K562 (cell line): Measurements from ENCODE around the gene BNIP1. TPM values are rescaled to one million over a fixed set of nuclear protein-coding genes. Genes with fewer than 3 reads are reported as not detected.

Source experiments
- ATAC-seq: fragments of 200-7000 bp; cut with Tn5 transposase; 3 replicates; pipeline ENCODE4 v1.9.1; 2020; ENCODE audit warnings: moderate library complexity
- BruUV-seq: library from RNA; stranded (reverse); fragments of 400-500 nt; replicated peaks from 2 replicates; lab custom pipeline; 2021; lab: Mats Ljungman, UMichigan
- CTCF ChIA-PET: fragments of 300-600 bp; formaldehyde crosslinking; extraction: SDS; loops from one replicate; lab custom pipeline; 2021; ENCODE audit warnings: low intra/inter-chr PET ratio; lab: Yijun Ruan, JAX
- POLR2A ChIA-PET: fragments of 300-600, 350-650 bp; sonication (Branson Sonifier 250); formaldehyde crosslinking; extraction: SDS; loops from one replicate; lab custom pipeline; 2021; ENCODE audit warnings: antibody characterized with exemption, inconsistent platforms; lab: Yijun Ruan, JAX
- DNase-seq, 4 experiments: peaks; one replicate each; pipeline versions ENCODE4 v3.0.0 to v3.0.0-alpha.2; 2011 to 2018; ENCODE audit warnings: low spot score in 3 of 4, mixed read lengths in 3 of 4; ENCODE audit errors: extremely low read depth in 1 of 4
- FAIRE-seq: peaks from 2 replicates; lab custom pipeline; 2011; peaks lifted over from hg19 to GRCh38; lab: Jason Lieb, UNC
- H2AFZ ChIP-seq: 2 replicates; pipeline ENCODE4 v1.6.0; 2011; ENCODE audit warnings: low read depth, low read length, control low read depth, inconsistent platforms
- H3K27ac ChIP-seq: fragments of 200-600 bp; 3 replicates; pipeline ENCODE4 v1.8.0; 2011; ENCODE audit warnings: low read depth, mild to moderate bottlenecking, control low read depth, inconsistent platforms, low read length, moderate library complexity, mixed read lengths; ENCODE audit errors: extremely low read depth
- H3K27me3 ChIP-seq, 2 experiments: fragments of 300-600 bp in 1 of 2; 2 replicates in 1 of 2; 3 replicates in 1 of 2; pipeline versions ENCODE4 v1.6.0 to v1.8.0; 2011; ENCODE audit warnings: inconsistent platforms in 2 of 2, low read length in 2 of 2, mild to moderate bottlenecking in 1 of 2, mixed read lengths in 1 of 2, moderate library complexity in 1 of 2; ENCODE audit not compliant: control insufficient read depth in 2 of 2, insufficient read depth in 2 of 2
- H3K36me3 ChIP-seq: fragments of 300-600 bp; 3 replicates; pipeline ENCODE4 v1.8.0; 2011; ENCODE audit warnings: mild to moderate bottlenecking, low read length, inconsistent platforms; ENCODE audit not compliant: control insufficient read depth, insufficient read depth
- H3K4me1 ChIP-seq, 2 experiments: fragments of 200-600 bp in 1 of 2; replicated peaks in 1 of 2; 2 replicates in 1 of 2; 3 replicates in 1 of 2; pipeline versions ENCODE4 v1.5.1 to v1.8.0; 2011; ENCODE audit warnings: inconsistent platforms in 2 of 2, low read length in 2 of 2, mild to moderate bottlenecking in 1 of 2, mixed read lengths in 1 of 2, moderate library complexity in 1 of 2; ENCODE audit not compliant: control insufficient read depth in 2 of 2, insufficient read depth in 2 of 2
- H3K4me2 ChIP-seq: 2 replicates; pipeline ENCODE4 v1.6.1; 2011; ENCODE audit warnings: low read length, control low read depth, inconsistent platforms, mixed read lengths; ENCODE audit not compliant: insufficient read depth
- H3K4me3 ChIP-seq: fragments of 200-600 bp; sonication (generic), shearing (Covaris generic); 2 replicates; pipeline ENCODE4 v1.5.1; 2016; ENCODE audit warnings: control low read depth, inconsistent platforms
- H3K79me2 ChIP-seq: fragments of 200-600 bp; 3 replicates; pipeline ENCODE4 v1.8.0; 2011; ENCODE audit warnings: low read length, inconsistent platforms; ENCODE audit not compliant: control insufficient read depth, insufficient read depth
- H3K9ac ChIP-seq, 2 experiments: 2 replicates each; pipeline versions ENCODE4 v1.6.0 to v1.6.1; 2011; ENCODE audit warnings: low read depth in 2 of 2, low read length in 2 of 2, control low read depth in 1 of 2, inconsistent platforms in 1 of 2, mild to moderate bottlenecking in 1 of 2, mixed read lengths in 1 of 2; ENCODE audit not compliant: insufficient read depth in 1 of 2
- H3K9me1 ChIP-seq: one replicate; pipeline ENCODE4 v1.6.0; 2011; ENCODE audit warnings: inconsistent platforms, mild to moderate bottlenecking, low read length, moderate library complexity; ENCODE audit not compliant: control insufficient read depth, insufficient read depth
- H3K9me3 ChIP-seq: replicated peaks from 2 replicates; pipeline ENCODE4 v1.5.1; 2011; ENCODE audit warnings: low read depth, low read length, inconsistent platforms; ENCODE audit not compliant: control insufficient read depth, insufficient read depth
- H4K20me1 ChIP-seq: replicated peaks from 2 replicates; pipeline ENCODE4 v1.6.1; 2011; ENCODE audit warnings: low read length, inconsistent platforms, mixed read lengths; ENCODE audit not compliant: control insufficient read depth, insufficient read depth
- CEBPG ChIP-seq, 3 experiments: fragments of 200-800 bp in 1 of 3; sonication (Bioruptor generic) in 1 of 3; sonication (generic) in 1 of 3; formaldehyde crosslinking in 1 of 3; IDR thresholded peaks in 2 of 3; conservative IDR thresholded peaks in 1 of 3; 2 replicates each; pipeline versions ENCODE4 v1.6.1 to v1.8.0; 2016 to 2022; ENCODE audit warnings: missing compliant biosample characterization in 2 of 3, missing genetic modification characterization in 2 of 3, mild to moderate bottlenecking in 1 of 3, missing genetic modification reagents in 1 of 3
- ESRRA ChIP-seq: fragments of 450-650 bp; IDR thresholded peaks from 2 replicates; pipeline ENCODE4 v1.6.1; 2014; ENCODE audit warnings: low read depth, mild to moderate bottlenecking, moderate library complexity, borderline replicate concordance
- KAT2B ChIP-seq: IDR thresholded peaks from one replicate; pipeline ENCODE4 v1.6.1; 2012; ENCODE audit warnings: low read depth, mild to moderate bottlenecking, control low read depth, inconsistent platforms, low read length, moderate library complexity
- NBN ChIP-seq: fragments of 450-650 bp; IDR thresholded peaks from 2 replicates; pipeline ENCODE4 v1.6.1; 2016; ENCODE audit warnings: low read depth, mild to moderate bottlenecking
- RAD51 ChIP-seq: fragments of 450-650 bp; IDR thresholded peaks from 2 replicates; pipeline ENCODE4 v1.7.1; 2016; ENCODE audit warnings: low read depth, mild to moderate bottlenecking, borderline replicate concordance
- RBM17 ChIP-seq: fragments of 200-400 bp; formaldehyde crosslinking; IDR thresholded peaks from 2 replicates; pipeline ENCODE4 v1.6.1; 2017; ENCODE audit warnings: low read depth, mild to moderate bottlenecking, low read length, borderline replicate concordance
- YBX1 ChIP-seq: fragments of 450-650 bp; IDR thresholded peaks from 2 replicates; pipeline ENCODE4 v1.7.1; 2016; ENCODE audit warnings: mild to moderate bottlenecking
- ZHX1 ChIP-seq: fragments of 150-350 bp; conservative IDR thresholded peaks from 2 replicates; pipeline ENCODE4 v1.6.1; 2014; ENCODE audit warnings: low read length
- ZNF12 ChIP-seq: sonication (generic); formaldehyde crosslinking; IDR thresholded peaks from 2 replicates; pipeline ENCODE4 v1.4.0; 2020; ENCODE audit warnings: mild to moderate bottlenecking, missing genetic modification reagents
- ZNF764 ChIP-seq: fragments of 250-450 bp; sonication (Bioruptor Pico); IDR thresholded peaks from 2 replicates; pipeline ENCODE4 v1.4.0; 2020; ENCODE audit warnings: low read depth, mild to moderate bottlenecking, moderate library complexity
- in situ Hi-C: fragments of 300-500 bp; cut with MboI; formaldehyde crosslinking; loops from 4 replicates; pipeline ENCODE4 v1.15.0; 2018; ENCODE audit warnings: inconsistent platforms, mixed read lengths
- intact Hi-C: fragments of 100-400 bp; cut with micrococcal nuclease; formaldehyde crosslinking; loops from 2 replicates; pipeline ENCODE4 v1.14.2; 2022
- polyA plus RNA-seq, 8 experiments: library from polyadenylated mRNA; depleted of rRNA in 4 of 8; stranded (reverse) in 5 of 8; unstranded in 3 of 8; fragments of >200 nt; fragmentation: Nextera tagmentation in 2 of 8; fragmentation: Illumina TruSeq in 1 of 8; extraction: Ambion mirVana in 2 of 8; extraction: Trizol in 1 of 8; gene quantifications; 2 replicates each; pipeline versions ENCODE4 v1.2.1 to v1.2.3, GENCODE V29; 2011 to 2014; ENCODE audit warnings: inconsistent platforms in 1 of 8, missing spikeins in 1 of 8
- total RNA-seq, 7 experiments: library from RNA; depleted of rRNA in 6 of 7; stranded (reverse); fragments of >200 nt in 6 of 7; fragmentation: Illumina TruSeq in 2 of 7; extraction: Trizol in 2 of 7; gene quantifications; 2 replicates each; pipeline versions ENCODE4 v1.2.1 to v1.2.3, GENCODE V29; 2011 to 2021; ENCODE audit warnings: low replicate concordance in 1 of 7
- TF ChIP-seq, protein P1 (sequence below): sonication (generic); formaldehyde crosslinking; IDR thresholded peaks from 2 replicates; pipeline ENCODE4 v1.8.1; 2023; ENCODE audit warnings: mild to moderate bottlenecking, missing genetic modification reagents, moderate library complexity

BNIP1 gene
- total and polyA plus RNA-seq, 9 of the 15 experiments (the other 6 are each of a cell fraction or from before 2014, with no cell fraction given) = 18.8 to 65.0 (median 26.2) TPM

GRCh38 chr5:173198049-173198448 is 53.7 kb downstream of the BNIP1 start (continued):
- TF ChIP-seq ZHX1 (no peak), ESRRA (no peak), NBN (no peak), KAT2B (no peak), RAD51 (no peak), RBM17 (no peak), YBX1 (no peak)
- TF ChIP-seq, protein P1, sequence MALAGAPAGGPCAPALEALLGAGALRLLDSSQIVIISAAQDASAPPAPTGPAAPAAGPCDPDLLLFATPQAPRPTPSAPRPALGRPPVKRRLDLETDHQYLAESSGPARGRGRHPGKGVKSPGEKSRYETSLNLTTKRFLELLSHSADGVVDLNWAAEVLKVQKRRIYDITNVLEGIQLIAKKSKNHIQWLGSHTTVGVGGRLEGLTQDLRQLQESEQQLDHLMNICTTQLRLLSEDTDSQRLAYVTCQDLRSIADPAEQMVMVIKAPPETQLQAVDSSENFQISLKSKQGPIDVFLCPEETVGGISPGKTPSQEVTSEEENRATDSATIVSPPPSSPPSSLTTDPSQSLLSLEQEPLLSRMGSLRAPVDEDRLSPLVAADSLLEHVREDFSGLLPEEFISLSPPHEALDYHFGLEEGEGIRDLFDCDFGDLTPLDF (CRISPR knock-in tag) = no peak

- no peak overlapping the region for H3K4me2 ChIP-seq
- H3K27me3 ChIP-seq = peaks cover 19 to 48% of the 10 kb centered on the region in 2 experiments; a peak in 4 of 5 replicates
- intact Hi-C loops (loop anchor here (5.0 kb wide), 1 partner anchor 33 kb away; no protein-coding TSS in a partner anchor), in situ Hi-C loops (no loop called here)
- POLR2A ChIA-PET = no interaction called here
- H3K9me1 ChIP-seq = no peaks in the 10 kb centered on the region
- no peak overlapping the region for H2AFZ ChIP-seq
- CTCF ChIA-PET = no interaction called here
- ATAC-seq (no peak), FAIRE-seq (no peak), DNase-seq (no peak)
- H3K9me3 ChIP-seq = peaks cover 5% of the 10 kb centered on the region; the same call in 1 of the 2 replicates
- H3K4me1 ChIP-seq = no peaks in the 10 kb centered on the region
- H3K36me3 ChIP-seq = no peaks in the 10 kb centered on the region
- no peak overlapping the region for H3K27ac ChIP-seq
- peak; percentile 54; the same call in 1 of the 2 replicates for TF ChIP-seq ZNF12 (CRISPR knock-in tag)
- TF ChIP-seq CEBPG (CRISPR knock-in tag; IDR thresholded peaks at IDR 0.05) = no peak
- TF ChIP-seq CEBPG (tag; conservative IDR thresholded peaks at IDR 0.05 in 1 of 2, IDR thresholded peaks at IDR 0.05 in 1 of 2) = peak in 1 of 2 experiments; percentile 8; a peak in 1 of 4 replicates
- no peak for TF ChIP-seq ZNF764 (CRISPR knock-in tag)
- H3K4me3 ChIP-seq = no peak overlapping the region
- H3K79me2 ChIP-seq = no peaks in the 10 kb centered on the region
- no TSS peak for BruUV-seq
- H4K20me1 ChIP-seq = no peaks in the 10 kb centered on the region
- H3K9ac ChIP-seq = no peak overlapping the region
These were observed 56.0 kb downstream of the BNIP1 start for GRCh38 chr5:173200356-173200755.
